CD4-positive, alpha-beta T cell (primary cell): ENCODE measurements around the gene SAP30BP. TPM values are rescaled to one million over a fixed set of nuclear protein-coding genes. Genes with fewer than 3 reads are reported as not detected.
A peak's percentile ranks its signal among the peaks of the same experiment; 100 is the strongest.

Experiments
- ATAC-seq: fragments of 200-7000 bp; cut with Tn5 transposase; one replicate; pipeline ENCODE4 v1.10.0; 2022; ENCODE audit warnings: mild to moderate bottlenecking; ENCODE audit not compliant: poor library complexity
- CTCF ChIA-PET: fragments of 350-600 bp; sonication (Branson Sonifier 250); formaldehyde crosslinking; loops from one replicate; lab custom pipeline; 2021; ENCODE audit warnings: antibody characterized with exemption, inconsistent platforms; lab: Charles Lee
- POLR2A ChIA-PET: fragments of 350-600 bp; sonication (Branson Sonifier 250); formaldehyde crosslinking; loops from one replicate; lab custom pipeline; 2021; ENCODE audit warnings: antibody characterized with exemption, inconsistent platforms; lab: Charles Lee
- DNase-seq, 14 experiments: peaks; one replicate each; pipeline ENCODE4 v3.0.0-alpha.2; 2013 to 2020; ENCODE audit warnings: mixed read lengths in 2 of 14
- H3K27ac ChIP-seq, 2 donors: one replicate each; pipeline versions ENCODE4 v1.5.1 to v1.7.0; 2013; ENCODE audit warnings: low read length in 2 of 2, low read depth in 1 of 2, mild to moderate bottlenecking in 1 of 2
- H3K27me3 ChIP-seq, 2 experiments: 1 replicate in 1 of 2; 2 replicates in 1 of 2; pipeline versions ENCODE4 v1.6.1 to v1.7.0; 2013; ENCODE audit warnings: low read length in 2 of 2, control low read depth in 1 of 2, mild to moderate bottlenecking in 1 of 2, moderate library complexity in 1 of 2; ENCODE audit not compliant: insufficient read depth in 2 of 2, control insufficient read depth in 1 of 2
- H3K36me3 ChIP-seq: one replicate; pipeline ENCODE4 v1.6.1; 2013; ENCODE audit warnings: low read length, control low read depth; ENCODE audit not compliant: insufficient read depth
- H3K4me1 ChIP-seq: one replicate; pipeline ENCODE4 v1.6.1; 2013; ENCODE audit warnings: low read length, control low read depth; ENCODE audit not compliant: insufficient read depth
- H3K4me3 ChIP-seq: one replicate; pipeline ENCODE4 v1.5.1; 2013; ENCODE audit warnings: mild to moderate bottlenecking, low read length, moderate library complexity
- H3K9me3 ChIP-seq, 2 experiments: 1 replicate in 1 of 2; 2 replicates in 1 of 2; pipeline versions ENCODE4 v1.6.1 to v1.7.0; 2013; ENCODE audit warnings: low read length in 2 of 2, mild to moderate bottlenecking in 2 of 2, control low read depth in 1 of 2, moderate library complexity in 1 of 2; ENCODE audit not compliant: control insufficient read depth in 1 of 2, insufficient read depth in 1 of 2
- H3K27ac Mint-ChIP-seq: one replicate; pipeline ENCODE4 v1.8.0; 2020; ENCODE audit warnings: mixed read lengths
- H3K27me3 Mint-ChIP-seq: one replicate; pipeline ENCODE4 v1.8.0; 2021; ENCODE audit warnings: mixed read lengths
- H3K36me3 Mint-ChIP-seq: one replicate; pipeline ENCODE4 v1.8.0; 2021; ENCODE audit warnings: low read depth, mixed read lengths
- H3K4me1 Mint-ChIP-seq: one replicate; pipeline ENCODE4 v1.8.0; 2021; ENCODE audit warnings: low read depth, mixed read lengths
- H3K4me3 Mint-ChIP-seq: one replicate; pipeline ENCODE4 v1.8.0; 2020; ENCODE audit warnings: mild to moderate bottlenecking, mixed read lengths
- H3K9me3 Mint-ChIP-seq: one replicate; pipeline ENCODE4 v1.8.0; 2020; ENCODE audit warnings: mixed read lengths
- CTCF ChIP-seq: fragments of 200-600 bp; IDR thresholded peaks from one replicate; pipeline ENCODE4 v1.8.0; 2022; ENCODE audit warnings: antibody characterized with exemption, mild to moderate bottlenecking
- intact Hi-C, 2 experiments: fragments of 100-400 bp; cut with DNase I in 1 of 2; cut with micrococcal nuclease in 1 of 2; formaldehyde crosslinking; loops; one replicate each; pipeline versions ENCODE4 v1.15.1 to v1.9.0; 2023 to 2025; cut with DNase I, micrococcal nuclease
- total RNA-seq, 174 experiments: library from RNA in 2 of 174; stranded (reverse) in 2 of 174; gene quantifications; one replicate each; pipeline ENCODE4 v1.2.3 and lab custom pipeline; 2021 to 2026

The SAP30BP gene
- total RNA-seq, 2 experiments from 2014 or later: 209 to 227 TPM

GRCh38 chr17:75625813-75626486, 41.2 kb upstream of the SAP30BP start:
- POLR2A ChIA-PET: no interaction called here
- no peaks in the 10 kb centered on the region for H3K27me3 ChIP-seq

GRCh38 chr17:75626496-75627038, 40.6 kb upstream of the SAP30BP start:
- CTCF ChIA-PET: no interaction called here
- H3K4me3 Mint-ChIP-seq: no peak overlapping the region
- H3K4me1 Mint-ChIP-seq: no peaks in the 10 kb centered on the region

More at GRCh38 chr17:75625813-75626486, 41.2 kb upstream of the SAP30BP start:
- Mint-ChIP-seq H3K4me3 (no peak overlapping the region), H3K27me3 (no peaks in the 10 kb centered on the region), H3K27ac (no peak overlapping the region), H3K9me3 (no peaks in the 10 kb centered on the region), H3K4me1 (no peaks in the 10 kb centered on the region), H3K36me3 (peaks cover 4% of the 10 kb centered on the region)
- H3K36me3 ChIP-seq: peaks cover 3% of the 10 kb centered on the region
- ATAC-seq: peak; percentile 59
- H3K4me3 ChIP-seq: no peak overlapping the region
- TF ChIP-seq CTCF: peak; percentile 26
- peak in 3 of 14 experiments; percentile 15 to 45 (median 26) for DNase-seq
- intact Hi-C loops: no loop called here
- CTCF ChIA-PET: no interaction called here
- H3K27ac ChIP-seq: no peak overlapping the region
- no peaks in the 10 kb centered on the region for H3K9me3 ChIP-seq
- H3K4me1 ChIP-seq: no peaks in the 10 kb centered on the region

GRCh38 chr17:75627094-75627493, 40.0 kb upstream of the SAP30BP start:
- Histone ChIP-seq H3K27ac (no peak overlapping the region), H3K4me3 (no peak overlapping the region), H3K9me3 (no peaks in the 10 kb centered on the region), H3K4me1 (no peaks in the 10 kb centered on the region), H3K27me3 (no peaks in the 10 kb centered on the region), H3K36me3 (peaks cover 3% of the 10 kb centered on the region)
- Mint-ChIP-seq H3K36me3 (peaks cover 2% of the 10 kb centered on the region), H3K27ac (no peak overlapping the region), H3K4me3 (no peak overlapping the region), H3K9me3 (no peaks in the 10 kb centered on the region), H3K4me1 (no peaks in the 10 kb centered on the region), H3K27me3 (no peaks in the 10 kb centered on the region)
- intact Hi-C loops: no loop called here
- ATAC-seq: no peak
- POLR2A ChIA-PET: interaction anchor here (0.8 kb wide), 1 partner anchor 127 kb away, joined by 3 read pairs; no protein-coding TSS in a partner anchor
- CTCF ChIA-PET: no interaction called here
- TF ChIP-seq CTCF: no peak
- DNase-seq: no peak

More at GRCh38 chr17:75626496-75627038, 40.6 kb upstream of the SAP30BP start:
- POLR2A ChIA-PET: interaction anchor here (0.8 kb wide), 1 partner anchor 127 kb away, joined by 3 read pairs; no protein-coding TSS in a partner anchor
- ATAC-seq (no peak), DNase-seq (no peak)
- no peak overlapping the region for H3K27ac ChIP-seq
- Mint-ChIP-seq H3K36me3 (peaks cover 4% of the 10 kb centered on the region), H3K27ac (no peak overlapping the region), H3K27me3 (no peaks in the 10 kb centered on the region), H3K9me3 (no peaks in the 10 kb centered on the region)
- intact Hi-C loops: no loop called here
- H3K36me3 ChIP-seq: peaks cover 3% of the 10 kb centered on the region
- H3K27me3 ChIP-seq: no peaks in the 10 kb centered on the region
- no peaks in the 10 kb centered on the region for H3K9me3 ChIP-seq
- TF ChIP-seq CTCF: no peak
- no peak overlapping the region for H3K4me3 ChIP-seq
- H3K4me1 ChIP-seq: no peaks in the 10 kb centered on the region
